Epidermal melanocyte (primary cell): ENCODE measurements around the gene SLC4A2.
A peak's percentile ranks its signal among the peaks of the same experiment; 100 is the strongest.

ENCODE experiments used
- DNase-seq: peaks from one replicate; pipeline ENCODE4 v3.0.0; 2011; ENCODE audit warnings: low spot score; ENCODE audit not compliant: insufficient read length

Gene SLC4A2

DNA sequence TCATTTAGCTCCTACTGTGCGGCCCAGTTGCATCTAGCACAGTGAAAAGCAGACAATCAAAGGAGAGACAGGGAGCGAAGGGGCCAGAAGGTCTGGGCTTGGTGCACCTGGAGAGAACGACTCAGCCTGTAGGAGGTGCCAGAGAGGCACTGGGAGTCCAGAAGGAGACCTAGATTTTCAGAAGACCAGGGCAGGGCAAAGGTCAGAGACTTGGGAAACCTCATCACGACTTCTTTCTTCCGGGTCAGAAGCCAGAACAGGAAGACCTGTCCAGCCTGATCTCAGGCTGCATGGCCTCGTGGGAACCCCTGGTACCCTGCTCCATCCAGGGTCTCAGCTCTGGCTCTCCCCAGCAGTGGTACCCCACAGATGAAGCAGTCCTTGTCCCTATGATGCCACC, 32.0 kb downstream of the SLC4A2 start:
- no peak for DNase-seq

DNA sequence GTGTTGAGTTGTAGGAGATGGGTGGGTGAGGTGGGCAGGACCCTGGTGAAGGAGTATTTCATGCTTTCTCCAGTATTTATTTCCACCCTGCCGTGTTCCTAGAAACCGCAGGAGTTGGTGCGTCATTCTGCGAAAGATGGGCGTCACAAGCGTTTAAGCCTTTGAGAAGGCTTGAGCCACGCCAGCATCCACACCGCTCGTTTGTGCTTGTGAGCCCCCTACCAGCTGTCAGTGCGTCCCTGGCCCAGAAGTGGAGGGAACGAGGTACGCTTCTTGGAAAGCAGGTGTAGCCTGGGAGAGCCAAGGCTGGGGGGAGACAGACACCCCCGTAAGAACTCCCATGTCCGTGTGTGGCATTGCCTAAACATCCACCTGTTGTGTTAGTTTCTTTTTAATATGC, 32.6 kb downstream of the SLC4A2 start:
- DNase-seq = no peak

DNA sequence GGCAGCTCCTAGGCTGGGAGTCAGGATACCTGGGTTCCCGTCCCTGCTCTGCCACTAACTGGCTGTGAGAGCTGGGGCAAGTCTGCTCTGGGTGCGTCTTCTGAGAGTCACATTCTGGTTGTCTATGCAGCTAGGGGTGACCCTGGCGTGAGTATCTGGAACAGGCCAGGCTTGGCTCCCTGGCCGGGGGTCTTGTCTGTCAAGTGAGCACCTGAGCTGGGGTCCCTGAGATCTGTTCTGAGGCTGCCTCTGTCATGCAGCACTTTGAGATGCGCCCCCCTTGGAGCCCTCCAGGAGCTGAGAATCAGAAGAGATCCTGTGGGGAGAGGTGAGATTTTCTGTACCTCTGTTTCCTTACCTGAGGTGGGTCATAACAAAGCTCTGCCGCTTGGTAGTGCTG, 34.4 kb downstream of the SLC4A2 start:
- no peak for DNase-seq

DNA sequence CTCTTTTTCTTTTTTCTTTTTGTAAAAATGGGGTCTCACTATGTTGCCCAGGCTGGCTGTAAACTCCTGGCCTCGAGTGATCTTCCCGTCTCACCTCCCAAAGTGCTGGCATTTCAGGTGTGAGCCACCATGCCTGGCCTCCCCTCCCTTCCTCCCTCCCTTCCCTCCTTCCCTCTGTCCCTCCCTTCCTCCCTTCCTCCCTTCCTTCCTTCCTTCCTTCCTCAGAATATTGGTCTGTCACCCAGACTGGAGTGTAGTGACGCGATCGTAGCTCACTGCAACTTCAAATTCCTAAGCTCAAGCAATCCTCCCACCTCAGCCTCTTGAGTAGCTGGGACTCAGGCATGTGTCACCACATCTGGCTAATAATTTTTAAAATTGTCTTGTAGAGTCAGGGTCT, 35.3 kb downstream of the SLC4A2 start:
- no peak for DNase-seq

DNA sequence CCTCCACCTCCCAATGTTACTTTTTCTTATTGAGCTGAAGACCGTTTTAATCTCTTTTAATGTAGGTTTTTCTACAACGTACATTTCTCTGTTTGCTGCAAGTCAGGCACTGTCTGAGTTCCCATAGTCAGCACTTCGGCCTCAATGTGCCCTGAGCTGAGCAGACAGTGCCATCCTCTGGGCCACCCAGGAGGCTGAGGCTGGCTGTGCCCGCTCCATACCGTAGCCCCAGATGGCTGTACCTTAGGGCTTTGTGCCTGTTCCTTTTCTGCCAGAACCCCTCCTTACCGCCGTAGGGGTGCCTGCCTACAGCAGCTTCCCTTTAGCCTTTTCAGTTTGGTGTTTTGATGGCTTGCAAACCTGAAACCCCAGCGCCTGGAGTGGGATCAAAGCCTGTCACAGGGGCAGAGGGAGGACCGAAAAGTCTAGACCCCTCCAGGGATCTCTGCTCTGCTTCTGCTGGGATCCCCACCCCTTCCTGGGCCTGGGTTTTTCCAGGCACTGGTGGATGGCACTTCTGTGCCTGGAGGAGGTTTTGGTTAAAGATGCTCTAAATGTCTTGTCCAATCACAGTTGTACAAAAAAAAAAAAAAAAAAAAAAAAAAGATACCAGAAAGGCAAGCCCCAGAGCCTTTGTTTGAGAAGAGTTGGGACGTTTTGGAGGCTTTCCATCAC, 35.9 kb downstream of the SLC4A2 start:
- DNase-seq = no peak

DNA sequence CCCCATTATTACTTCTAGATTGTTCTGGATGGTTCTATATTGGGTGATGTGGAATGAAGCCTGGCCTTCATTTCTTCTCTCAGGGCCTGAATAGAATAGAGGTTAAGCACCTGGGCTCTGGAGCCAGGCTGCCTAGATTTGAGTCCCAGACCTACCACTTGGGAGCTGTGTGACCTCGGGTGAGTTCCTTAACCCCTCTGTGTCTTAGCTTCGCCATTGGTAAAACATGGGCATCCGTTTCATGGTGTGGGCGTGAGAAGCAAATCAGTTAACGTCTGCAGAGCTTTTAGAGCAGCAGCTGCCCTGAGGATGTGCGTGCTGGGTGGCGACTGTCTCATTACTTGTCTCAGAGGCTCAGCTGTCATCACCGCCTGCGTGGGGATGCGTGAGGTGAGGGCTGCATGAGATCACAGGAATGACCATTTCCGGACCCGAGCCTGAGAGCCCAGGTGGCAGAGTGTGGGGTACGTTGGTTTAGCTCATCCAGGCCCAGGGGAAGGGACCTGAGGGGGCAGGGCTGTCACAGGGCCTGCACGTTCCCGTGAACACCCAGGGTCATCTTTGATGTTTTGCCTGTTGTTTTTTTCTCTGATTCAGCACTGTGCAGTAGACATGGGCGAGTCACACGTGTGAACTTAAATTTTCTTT, 36.6 kb downstream of the SLC4A2 start:
- no peak for DNase-seq

DNA sequence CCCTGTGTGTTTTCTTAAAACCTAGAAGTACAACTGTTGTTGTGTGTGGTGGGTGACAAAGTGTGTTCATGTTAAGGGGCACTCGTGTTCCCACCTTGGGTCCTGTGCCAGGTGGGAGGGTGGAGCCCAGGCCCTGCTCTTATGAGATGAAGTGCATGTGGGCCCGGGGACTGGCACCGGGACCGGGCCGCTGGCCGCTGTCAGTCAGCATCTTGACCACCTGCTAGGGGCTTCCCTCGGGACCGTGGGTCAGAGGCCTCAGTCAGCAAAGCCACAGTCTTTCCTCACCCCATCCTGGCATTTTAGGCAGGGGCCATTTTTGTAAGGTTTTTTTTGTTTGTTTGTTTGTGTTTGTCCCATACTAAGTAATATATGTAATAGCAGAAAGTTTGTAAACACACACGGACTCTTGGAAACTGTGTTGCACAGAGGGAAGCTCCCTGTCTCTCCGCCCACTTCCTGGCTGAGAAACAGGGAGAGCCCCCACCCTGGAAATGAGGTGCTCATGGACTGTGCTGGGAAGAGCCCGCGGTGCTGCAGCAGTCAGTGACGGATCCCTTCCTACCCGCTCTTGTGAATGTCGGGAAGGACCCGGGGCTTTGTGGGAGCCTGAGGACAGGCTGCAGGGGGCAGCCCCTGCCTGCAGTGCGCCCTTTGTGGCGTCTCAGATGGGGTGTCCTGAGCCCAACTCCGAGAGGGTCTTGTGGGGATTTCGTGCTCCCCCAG, 40.3 kb downstream of the SLC4A2 start:
- no peak for DNase-seq

DNA sequence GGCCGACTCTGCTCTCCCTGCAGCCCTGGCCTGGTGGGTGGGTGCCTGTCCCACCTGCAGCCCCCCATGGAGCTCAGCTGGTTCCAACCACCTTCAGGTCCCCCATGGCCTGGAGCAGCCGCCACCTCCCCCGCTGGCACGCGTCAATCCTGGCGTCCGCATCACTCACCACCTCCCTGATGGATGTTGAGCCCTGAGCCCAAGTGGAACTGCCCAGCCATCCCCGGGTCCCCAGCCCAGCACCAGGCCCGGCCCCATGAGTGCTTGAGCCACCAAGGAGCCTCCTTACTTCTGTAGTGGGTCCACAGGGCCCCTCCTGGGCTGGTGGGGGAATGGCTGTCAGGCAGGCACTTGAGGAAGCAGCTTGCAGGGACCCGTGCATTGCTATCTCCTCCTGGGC, 41.5 kb downstream of the SLC4A2 start:
- DNase-seq = no peak

DNA sequence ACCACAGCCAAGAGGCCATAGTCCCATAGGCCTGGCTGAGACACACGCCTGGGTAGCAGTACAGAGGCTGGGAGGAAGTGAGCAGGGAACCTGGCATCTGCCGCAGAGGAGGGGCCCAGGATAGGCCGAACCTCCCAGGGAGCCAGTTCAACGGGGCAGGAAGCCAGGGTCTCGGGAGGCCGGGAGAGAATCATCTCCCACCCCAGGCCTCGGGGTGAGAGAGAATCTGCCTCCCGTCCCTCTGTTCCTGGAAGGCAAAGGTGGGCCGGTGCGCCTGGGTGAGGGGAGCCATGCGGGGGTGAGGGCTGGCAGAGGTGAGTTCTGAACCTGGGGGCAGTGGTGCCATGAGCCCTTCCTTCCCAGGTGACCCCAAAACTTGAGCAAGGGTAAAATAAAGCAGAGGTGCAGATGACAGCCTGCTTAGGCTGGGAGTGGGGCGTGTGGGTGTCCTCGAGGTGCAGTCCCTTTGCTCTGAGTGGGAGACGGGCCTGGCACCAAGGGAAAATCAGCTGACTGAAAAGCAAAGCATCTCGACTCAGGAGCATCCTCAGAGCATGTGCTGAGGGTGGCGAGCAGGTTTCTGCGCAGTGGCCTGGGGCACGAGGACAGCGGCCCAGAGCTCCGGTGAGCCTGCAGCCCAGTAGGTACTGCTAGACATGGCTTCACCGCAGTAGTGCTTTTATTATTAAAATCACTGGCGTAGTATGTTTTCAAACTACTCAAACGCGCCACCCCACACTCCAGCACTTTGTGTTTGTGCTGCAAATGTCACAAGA, 42.4 kb downstream of the SLC4A2 start:
- DNase-seq = no peak

DNA sequence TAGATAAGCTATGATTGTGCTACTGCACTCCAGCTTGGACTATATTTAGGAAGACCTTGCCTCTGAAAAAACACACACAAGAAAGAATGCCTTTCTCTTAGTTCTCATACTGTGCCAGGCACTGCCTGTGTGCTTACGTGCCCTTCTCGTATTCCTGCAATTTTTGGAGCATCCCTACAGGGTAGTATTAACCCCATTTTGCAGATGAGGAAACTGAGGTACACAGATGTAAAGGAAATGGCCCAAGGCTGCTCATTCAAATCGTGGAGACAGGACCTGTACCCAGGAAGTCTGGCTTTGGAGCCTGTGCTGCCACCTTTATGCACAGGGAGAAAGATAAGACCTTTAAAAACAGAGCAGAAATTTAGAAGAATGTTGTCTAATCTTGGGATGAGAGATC, 43.6 kb downstream of the SLC4A2 start:
- no peak for DNase-seq

DNA sequence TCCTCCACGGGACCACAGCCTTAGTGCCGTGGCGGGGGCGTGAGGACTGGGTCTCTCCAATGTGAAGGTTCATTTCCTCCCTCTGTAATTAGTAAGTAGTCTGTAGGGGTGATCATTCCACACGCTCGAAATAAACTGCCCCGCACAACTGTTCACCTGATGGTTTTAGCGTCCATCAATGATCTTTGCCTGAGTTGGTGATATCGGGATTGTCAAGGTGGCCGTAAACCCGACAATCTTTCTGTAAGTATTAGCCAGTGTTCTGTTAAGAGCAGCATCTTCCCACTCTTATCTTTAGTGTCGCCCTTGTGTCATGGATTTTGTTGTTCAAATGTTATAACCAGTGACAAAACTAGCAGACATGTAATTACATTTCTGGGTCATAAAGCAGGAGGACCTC, 44.6 kb downstream of the SLC4A2 start:
- no peak for DNase-seq

DNA sequence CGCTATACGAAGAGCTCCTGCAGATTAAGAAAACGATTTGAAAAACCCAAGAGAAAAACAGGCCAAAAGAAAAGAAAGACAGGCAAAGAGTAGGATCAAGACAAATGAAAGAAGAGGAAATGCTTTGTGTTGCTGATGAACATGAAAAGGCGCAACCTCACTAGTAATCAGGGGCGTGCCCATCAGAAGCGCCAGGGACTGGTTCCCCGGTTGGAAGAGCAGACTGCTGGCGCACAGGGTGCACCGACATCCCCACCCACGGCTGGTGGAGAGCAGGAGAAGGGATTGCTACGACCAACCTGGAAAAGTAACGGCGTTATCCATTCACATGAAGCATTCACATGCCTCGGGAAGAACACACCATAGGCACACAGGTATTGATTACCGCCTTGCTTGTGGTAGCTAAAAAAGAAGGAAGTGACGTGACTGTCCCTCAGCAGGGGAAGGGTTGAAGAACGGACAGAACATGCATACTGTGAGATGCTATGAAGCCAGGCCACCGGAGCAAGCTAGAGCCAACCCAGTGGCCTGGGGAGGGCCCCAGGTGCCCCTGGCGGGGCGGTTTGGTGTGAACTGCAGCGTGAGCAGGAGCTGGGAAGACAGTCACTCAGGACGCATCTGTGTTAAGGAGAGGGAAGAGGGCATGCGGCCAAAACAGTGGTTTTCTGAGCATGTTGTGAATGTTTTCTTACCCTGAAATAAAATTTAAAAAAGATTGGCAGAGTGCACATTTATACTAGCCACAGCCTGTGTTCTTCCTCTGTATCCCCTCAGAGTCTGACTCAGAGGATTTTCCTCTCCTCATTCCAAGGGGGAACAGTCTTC, 45.2 kb downstream of the SLC4A2 start:
- DNase-seq = no peak

DNA sequence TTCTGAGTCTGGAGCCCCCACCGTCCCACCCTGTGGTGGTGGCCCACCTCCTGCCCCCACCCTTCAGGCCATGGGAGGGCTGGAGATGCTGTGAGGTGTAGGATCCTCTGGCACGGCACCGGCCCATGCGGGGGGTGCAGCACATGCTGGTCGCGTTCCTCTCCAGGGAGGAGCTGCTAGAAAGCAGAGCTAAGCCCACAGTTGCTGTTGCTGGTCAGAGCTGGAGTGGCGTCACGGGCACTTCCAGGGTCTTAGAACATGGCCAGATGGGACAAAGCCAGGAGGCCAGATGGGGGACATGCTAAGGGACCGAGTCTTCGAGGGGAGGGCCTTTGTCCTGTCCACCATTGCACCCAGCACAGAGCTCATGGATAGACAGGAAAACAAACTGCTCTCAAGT, 48.5 kb downstream of the SLC4A2 start:
- no peak for DNase-seq

DNA sequence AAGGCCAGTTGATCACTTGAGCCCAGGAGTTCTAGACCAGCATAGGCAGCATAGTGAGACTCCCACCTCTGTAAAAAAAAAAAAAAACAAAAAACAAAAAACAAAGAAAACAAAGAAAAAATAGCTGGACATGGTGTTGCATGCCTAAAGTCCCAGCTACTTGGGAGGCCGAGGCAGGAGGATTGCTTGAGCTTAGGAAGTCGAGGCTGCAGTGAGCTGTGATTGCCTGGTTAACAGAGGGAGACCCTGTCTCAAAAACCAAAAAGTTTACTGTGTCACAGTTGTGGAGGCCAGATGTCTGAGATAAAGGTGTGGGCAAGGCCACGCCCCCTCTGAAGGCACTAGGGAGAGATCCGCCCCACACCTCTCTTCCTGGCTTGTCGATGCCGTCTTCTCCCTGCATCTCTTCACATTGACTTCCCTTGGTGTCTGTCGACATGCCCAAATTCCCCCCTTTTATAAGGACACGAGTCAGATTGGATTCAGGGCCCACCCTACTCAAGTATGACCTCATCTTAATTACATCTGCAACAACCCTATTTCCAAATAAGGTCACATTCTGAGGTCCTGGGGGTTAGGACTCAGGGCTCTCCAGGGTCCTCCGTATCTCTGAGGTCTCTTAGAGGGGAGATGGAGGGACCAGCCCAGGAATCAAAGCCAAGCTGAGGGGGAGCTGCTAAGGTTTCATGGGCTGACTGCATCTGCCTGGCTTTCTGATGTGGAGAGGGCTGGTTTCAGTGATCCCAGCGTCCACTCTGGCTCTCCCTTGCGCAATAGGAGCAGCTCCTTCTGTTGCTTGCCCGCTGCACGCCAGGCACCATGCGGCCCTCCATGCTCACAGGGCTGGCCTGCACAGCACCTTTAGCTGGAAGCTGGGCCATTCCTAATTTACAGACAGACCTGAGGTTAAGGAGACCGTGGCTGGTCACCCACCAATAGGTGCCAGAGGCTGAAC, 50.0 kb downstream of the SLC4A2 start:
- no peak for DNase-seq

DNA sequence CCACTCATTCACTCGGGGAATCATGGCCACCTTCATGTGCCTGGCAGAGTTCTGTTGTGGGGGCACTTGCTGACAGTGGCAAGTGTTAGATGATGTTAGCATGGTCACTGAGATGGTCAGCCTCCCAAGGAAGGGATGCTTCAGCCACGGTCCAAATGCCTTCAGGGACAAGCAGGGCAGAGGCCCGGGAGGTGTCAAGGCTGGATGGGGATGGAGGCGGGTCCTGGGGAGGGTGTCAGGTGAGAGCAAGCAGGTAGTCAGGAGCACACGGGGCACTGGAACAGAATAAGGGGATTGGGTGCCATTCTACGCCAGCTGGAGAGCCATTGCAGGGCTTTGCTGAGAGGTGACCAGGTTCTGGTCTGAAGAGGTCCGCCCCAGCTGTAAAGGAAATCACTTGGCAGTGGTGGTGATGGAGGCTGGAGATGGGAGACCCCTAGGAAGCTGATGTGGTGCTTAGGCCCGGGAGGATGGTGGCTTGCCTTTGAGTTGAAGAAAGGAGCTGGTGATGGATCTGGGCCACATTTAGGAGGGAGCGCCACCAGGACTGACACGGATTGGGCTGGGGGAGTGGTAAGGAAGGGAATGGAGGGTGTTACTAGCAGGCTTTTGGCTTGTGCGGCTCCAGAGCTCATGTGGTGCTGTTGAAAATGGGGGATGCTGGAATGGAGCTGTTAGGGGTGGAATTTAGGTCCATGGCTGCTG, 51.0 kb downstream of the SLC4A2 start:
- DNase-seq = no peak

DNA sequence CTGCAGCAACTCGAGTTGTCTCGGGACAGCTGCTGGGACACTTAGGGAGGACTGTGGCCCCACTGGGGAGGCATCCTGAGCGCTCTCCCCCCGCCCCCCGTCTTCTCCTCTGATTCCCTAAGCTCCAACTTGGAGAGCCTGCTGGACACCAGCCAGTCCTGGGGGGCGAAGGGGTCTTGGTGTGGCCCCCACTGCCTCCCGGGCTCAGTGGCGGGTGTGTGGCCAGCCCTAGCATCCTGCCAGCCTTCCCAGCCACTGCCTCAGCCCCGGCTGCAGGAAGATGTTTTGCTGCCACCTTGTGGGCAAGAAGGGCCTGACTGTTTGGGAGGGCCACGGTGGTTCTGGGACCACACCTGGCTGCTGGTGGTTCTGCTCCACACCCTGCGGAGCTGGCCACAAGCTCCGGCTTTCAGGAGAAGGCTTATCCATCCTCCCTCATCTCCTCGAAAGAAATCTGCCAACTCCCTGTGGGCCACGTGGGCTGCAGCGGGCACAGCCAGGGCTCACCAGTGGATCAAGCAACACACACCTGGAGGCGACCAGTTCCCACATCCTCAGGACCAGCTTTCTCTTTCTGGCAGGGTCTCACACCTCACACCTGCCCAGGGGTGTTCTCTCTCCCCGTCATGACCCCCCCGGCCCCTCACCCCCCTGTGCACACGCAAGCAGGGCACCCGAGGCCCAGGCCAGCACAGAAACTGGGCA, 51.7 kb downstream of the SLC4A2 start:
- peak; percentile 99 for DNase-seq

DNA sequence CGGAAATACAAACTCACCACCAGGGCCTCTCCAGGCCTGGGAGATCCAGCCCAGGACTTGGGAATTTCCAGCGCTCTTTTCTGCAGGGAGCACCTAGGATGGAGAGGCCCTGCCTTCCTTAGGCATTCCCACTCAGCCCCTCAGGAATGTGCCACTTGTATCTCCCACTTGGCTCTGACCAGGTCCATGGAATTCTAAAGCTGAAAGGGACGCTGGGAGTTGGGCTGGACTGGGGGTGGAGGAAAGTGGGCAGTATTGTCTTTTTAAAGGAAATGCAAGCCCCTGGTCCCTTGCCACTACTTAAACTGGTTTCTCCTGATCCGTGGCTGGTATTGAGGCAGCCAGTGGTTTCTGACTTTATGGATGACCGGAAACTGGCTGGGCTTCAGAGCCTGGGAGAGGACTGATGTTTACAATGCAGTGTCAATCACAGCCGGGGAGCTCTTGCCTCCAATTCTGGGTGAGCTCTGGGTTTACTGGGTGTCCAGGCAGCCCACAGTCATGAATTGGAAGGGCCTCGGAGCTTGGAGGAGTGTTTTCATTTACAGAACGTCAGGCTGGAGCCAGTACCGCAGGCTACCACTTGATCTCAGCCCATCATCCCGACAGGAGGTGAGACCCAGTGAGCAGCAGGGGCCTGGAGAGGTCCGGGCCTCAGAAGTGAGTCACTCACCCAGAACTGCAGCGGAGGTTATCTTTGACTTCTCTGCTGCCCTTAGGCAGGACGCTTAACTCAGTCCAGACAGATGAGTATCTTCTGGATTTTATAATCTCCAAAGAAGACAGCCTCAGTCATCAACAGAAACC, 54.2 kb downstream of the SLC4A2 start:
- no peak for DNase-seq
